GM21360 (cell line): ENCODE data around the gene SCLY.
"Not testable (repeated sequence)": the region's sequence is repeated elsewhere in the genome, so short reads cannot be mapped to it uniquely, and the experiment has no call there.

Experiments used
- ATAC-seq: cut with Tn5 transposase; IDR thresholded peaks from one replicate; pipeline ENCODE4 v1.9.1; 2021; ENCODE audit warnings: mild to moderate bottlenecking, moderate library complexity; ENCODE audit not compliant: unreplicated experiment

SCLY gene

GRCh38 chr2:238107525-238108422 is 47.0 kb downstream of the SCLY start:
- ATAC-seq: no peak

GRCh38 chr2:238108423-238109183 is 47.8 kb downstream of the SCLY start:
- ATAC-seq: peak; percentile 70

GRCh38 chr2:238113611-238114010 is 52.8 kb downstream of the SCLY start:
- ATAC-seq: no peak

- no peak for ATAC-seq
Observed at GRCh38 chr2:238114331-238114841, 53.6 kb downstream of the SCLY start.

- no peak for ATAC-seq
Observed at GRCh38 chr2:238114851-238115660, 54.3 kb downstream of the SCLY start.

- not testable (repeated sequence) for ATAC-seq
Observed at GRCh38 chr2:238115709-238116108, 54.9 kb downstream of the SCLY start.

- ATAC-seq: no peak
Observed at GRCh38 chr2:238116298-238117198, 55.7 kb downstream of the SCLY start.

- no peak for ATAC-seq
Observed at GRCh38 chr2:238117199-238118154, 56.7 kb downstream of the SCLY start.

GRCh38 chr2:238119756-238120462 is 59.1 kb downstream of the SCLY start:
- no peak for ATAC-seq

GRCh38 chr2:238120463-238121298 is 59.9 kb downstream of the SCLY start:
- ATAC-seq: no peak

- no peak for ATAC-seq
Observed at GRCh38 chr2:238121511-238122286, 60.9 kb downstream of the SCLY start.

GRCh38 chr2:238122287-238123217 is 61.8 kb downstream of the SCLY start:
- no peak for ATAC-seq

GRCh38 chr2:238123218-238123971 is 62.6 kb downstream of the SCLY start:
- ATAC-seq: no peak

- no peak for ATAC-seq
Observed at GRCh38 chr2:238123991-238124470, 63.2 kb downstream of the SCLY start.
